HEK293 (cell line): Measurements from ENCODE around the gene PFKL.

Experiments
- CTCF ChIA-PET: fragments of 350-600 bp; formaldehyde crosslinking; extraction: SDS; loops from one replicate; lab custom pipeline; 2021; ENCODE audit warnings: antibody characterized with exemption; lab: Yijun Ruan, JAX
- POLR2A ChIA-PET: fragments of 300-600 bp; formaldehyde crosslinking; extraction: SDS; loops from one replicate; lab custom pipeline; 2020; ENCODE audit warnings: antibody characterized with exemption, inconsistent platforms; lab: Yijun Ruan, JAX
- H3K27ac ChIP-seq: fragments of 200-500 bp; sonication (Bioruptor generic); 2 replicates; pipeline ENCODE4 v1.5.1; 2014; ENCODE audit warnings: low read depth, low read length, control low read depth, inconsistent platforms; ENCODE audit errors: extremely low read depth
- H3K36me3 ChIP-seq, 2 experiments: fragments of 200-500 bp in 1 of 2; sonication (Bioruptor generic) in 1 of 2; 1 replicate in 1 of 2; 2 replicates in 1 of 2; pipeline ENCODE4 v1.5.1; 2014 to 2017; ENCODE audit warnings: inconsistent platforms in 2 of 2, low read length in 2 of 2; ENCODE audit not compliant: control insufficient read depth in 2 of 2, insufficient read depth in 1 of 2
- H3K4me1 ChIP-seq: fragments of 200-500 bp; sonication (Bioruptor generic); 2 replicates; pipeline ENCODE4 v1.5.1; 2014; ENCODE audit warnings: mild to moderate bottlenecking, low read length, inconsistent platforms; ENCODE audit not compliant: control insufficient read depth, insufficient read depth
- H3K4me3 ChIP-seq: 2 replicates; pipeline ENCODE4 v1.5.1; 2011; ENCODE audit warnings: low read depth, mild to moderate bottlenecking, control low read depth, low read length, moderate library complexity
- H3K9me3 ChIP-seq: fragments of 200-500 bp; sonication (Bioruptor generic); 2 replicates; pipeline ENCODE4 v1.5.1; 2014; ENCODE audit warnings: low read depth, low read length, inconsistent platforms; ENCODE audit not compliant: control insufficient read depth, insufficient read depth
- FEZF1 ChIP-seq: fragments of 450-650 bp; formaldehyde crosslinking; IDR thresholded peaks from 2 replicates; pipeline ENCODE4 v1.5.1; 2016; ENCODE audit warnings: missing biosample characterization, missing genetic modification characterization
- GLIS2 ChIP-seq: fragments of 450-650 bp; formaldehyde crosslinking; IDR thresholded peaks from 2 replicates; pipeline ENCODE4 v1.5.1; 2016; ENCODE audit warnings: missing biosample characterization, missing genetic modification characterization
- OSR2 ChIP-seq: fragments of 450-650 bp; formaldehyde crosslinking; IDR thresholded peaks from 2 replicates; pipeline ENCODE4 v1.5.1; 2016; ENCODE audit warnings: missing biosample characterization, missing genetic modification characterization
- PRDM10 ChIP-seq: fragments of 450-650 bp; formaldehyde crosslinking; IDR thresholded peaks from 2 replicates; pipeline ENCODE4 v1.5.1; 2016; ENCODE audit warnings: missing biosample characterization, missing genetic modification characterization
- YY1 ChIP-seq: fragments of 450-650 bp; formaldehyde crosslinking; IDR thresholded peaks from 2 replicates; pipeline ENCODE4 v1.5.1; 2018; ENCODE audit warnings: missing biosample characterization, missing genetic modification characterization
- ZNF169 ChIP-seq: fragments of 450-650 bp; formaldehyde crosslinking; IDR thresholded peaks from 2 replicates; pipeline ENCODE4 v1.5.1; 2016; ENCODE audit warnings: missing biosample characterization, missing genetic modification characterization
- ZNF37A ChIP-seq: fragments of 450-650 bp; IDR thresholded peaks from 2 replicates; pipeline ENCODE4 v1.5.1; 2018; ENCODE audit warnings: missing biosample characterization, missing genetic modification characterization
- ZNF398 ChIP-seq: fragments of 450-650 bp; formaldehyde crosslinking; IDR thresholded peaks from 2 replicates; pipeline ENCODE4 v1.5.1; 2017; ENCODE audit warnings: missing biosample characterization, missing genetic modification characterization
- ZNF433 ChIP-seq: fragments of 450-650 bp; formaldehyde crosslinking; IDR thresholded peaks from 2 replicates; pipeline ENCODE4 v1.5.1; 2016; ENCODE audit warnings: missing biosample characterization, missing genetic modification characterization, low read depth
- ZNF521 ChIP-seq: fragments of 450-650 bp; formaldehyde crosslinking; IDR thresholded peaks from 2 replicates; pipeline ENCODE4 v1.5.1; 2017; ENCODE audit warnings: missing biosample characterization, mild to moderate bottlenecking, missing genetic modification characterization
- ZNF626 ChIP-seq: fragments of 450-650 bp; sonication (Bioruptor Pico); formaldehyde crosslinking; IDR thresholded peaks from 2 replicates; pipeline ENCODE4 v1.5.1; 2018; ENCODE audit warnings: missing biosample characterization, missing genetic modification characterization, inconsistent platforms
- ZNF707 ChIP-seq: fragments of 450-650 bp; formaldehyde crosslinking; IDR thresholded peaks from 2 replicates; pipeline ENCODE4 v1.5.1; 2016; ENCODE audit warnings: missing biosample characterization, missing genetic modification characterization
- TF ChIP-seq, protein P1 (sequence below): fragments of 450-650 bp; formaldehyde crosslinking; IDR thresholded peaks from 2 replicates; pipeline ENCODE4 v1.5.1; 2016; ENCODE audit warnings: missing biosample characterization, missing genetic modification characterization
- TF ChIP-seq, protein P2 (sequence below): fragments of 450-650 bp; formaldehyde crosslinking; IDR thresholded peaks from 2 replicates; pipeline ENCODE4 v1.5.1; 2016; ENCODE audit warnings: missing biosample characterization, missing genetic modification characterization
- TF ChIP-seq, protein P3 (sequence below): fragments of 450-650 bp; formaldehyde crosslinking; IDR thresholded peaks from 2 replicates; pipeline ENCODE4 v1.5.1; 2016; ENCODE audit warnings: missing biosample characterization, missing genetic modification characterization

The PFKL gene

DNA sequence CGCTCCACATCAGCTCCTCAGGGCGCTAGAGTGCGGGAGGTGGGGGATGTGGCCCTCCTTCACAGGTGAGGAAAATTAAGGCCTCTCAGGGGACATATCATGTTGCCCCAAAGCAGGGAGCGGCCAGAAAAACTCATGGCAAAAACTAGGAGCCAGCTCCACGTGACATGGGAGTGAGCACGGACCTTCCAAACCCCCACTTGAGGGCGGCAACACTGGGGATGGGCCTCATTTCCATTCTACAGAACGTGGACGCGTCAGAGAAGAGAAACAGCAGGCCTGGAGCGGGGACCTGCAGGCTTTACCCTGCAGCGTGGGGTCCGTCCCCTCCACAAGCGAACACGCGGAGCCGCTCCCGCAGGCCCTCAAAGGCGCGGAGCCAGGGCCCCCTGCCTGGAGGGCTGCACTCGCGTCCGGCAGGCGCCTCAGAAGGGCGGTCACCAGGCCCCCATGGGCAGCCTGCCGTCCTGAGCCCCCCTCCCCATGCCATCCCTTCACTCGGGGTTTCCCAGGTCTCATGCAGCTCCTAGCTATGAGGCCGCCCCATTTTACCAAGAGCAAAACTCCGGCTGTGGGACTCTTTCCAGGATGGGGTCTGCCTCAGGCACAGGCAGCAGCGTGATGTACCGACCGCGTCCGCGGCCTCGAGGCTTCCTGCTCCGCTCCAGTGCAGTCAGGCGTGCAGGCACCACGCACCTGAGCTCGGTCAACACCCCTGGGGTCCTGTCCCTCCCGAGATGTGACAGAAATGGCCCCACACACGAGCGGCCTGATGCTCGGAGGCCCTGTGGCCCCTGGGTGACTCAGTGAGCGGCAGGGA, 33.9 kb downstream of the PFKL start (continued):
- TF ChIP-seq, protein P1, sequence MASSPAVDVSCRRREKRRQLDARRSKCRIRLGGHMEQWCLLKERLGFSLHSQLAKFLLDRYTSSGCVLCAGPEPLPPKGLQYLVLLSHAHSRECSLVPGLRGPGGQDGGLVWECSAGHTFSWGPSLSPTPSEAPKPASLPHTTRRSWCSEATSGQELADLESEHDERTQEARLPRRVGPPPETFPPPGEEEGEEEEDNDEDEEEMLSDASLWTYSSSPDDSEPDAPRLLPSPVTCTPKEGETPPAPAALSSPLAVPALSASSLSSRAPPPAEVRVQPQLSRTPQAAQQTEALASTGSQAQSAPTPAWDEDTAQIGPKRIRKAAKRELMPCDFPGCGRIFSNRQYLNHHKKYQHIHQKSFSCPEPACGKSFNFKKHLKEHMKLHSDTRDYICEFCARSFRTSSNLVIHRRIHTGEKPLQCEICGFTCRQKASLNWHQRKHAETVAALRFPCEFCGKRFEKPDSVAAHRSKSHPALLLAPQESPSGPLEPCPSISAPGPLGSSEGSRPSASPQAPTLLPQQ (tag by site-specific recombination) = no peak
- TF ChIP-seq ZNF398 (tag by site-specific recombination) (no peak), ZNF626 (tag by site-specific recombination) (no peak), FEZF1 (tag by site-specific recombination) (no peak), GLIS2 (tag by site-specific recombination) (no peak)
- TF ChIP-seq, protein P2, sequence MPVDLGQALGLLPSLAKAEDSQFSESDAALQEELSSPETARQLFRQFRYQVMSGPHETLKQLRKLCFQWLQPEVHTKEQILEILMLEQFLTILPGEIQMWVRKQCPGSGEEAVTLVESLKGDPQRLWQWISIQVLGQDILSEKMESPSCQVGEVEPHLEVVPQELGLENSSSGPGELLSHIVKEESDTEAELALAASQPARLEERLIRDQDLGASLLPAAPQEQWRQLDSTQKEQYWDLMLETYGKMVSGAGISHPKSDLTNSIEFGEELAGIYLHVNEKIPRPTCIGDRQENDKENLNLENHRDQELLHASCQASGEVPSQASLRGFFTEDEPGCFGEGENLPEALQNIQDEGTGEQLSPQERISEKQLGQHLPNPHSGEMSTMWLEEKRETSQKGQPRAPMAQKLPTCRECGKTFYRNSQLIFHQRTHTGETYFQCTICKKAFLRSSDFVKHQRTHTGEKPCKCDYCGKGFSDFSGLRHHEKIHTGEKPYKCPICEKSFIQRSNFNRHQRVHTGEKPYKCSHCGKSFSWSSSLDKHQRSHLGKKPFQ (tag by site-specific recombination) = no peak

GRCh38 chr21:44334329-44335030, 34.6 kb downstream of the PFKL start:
- H3K27ac ChIP-seq = no peak overlapping the region
- TF ChIP-seq ZNF169 (tag by site-specific recombination) (no peak), ZNF433 (tag by site-specific recombination) (no peak), OSR2 (tag by site-specific recombination) (no peak), FEZF1 (tag by site-specific recombination) (no peak)
- TF ChIP-seq, protein P2 (tag by site-specific recombination) = no peak
- ChIA-PET POLR2A (interaction anchor here (1.1 kb wide), 1 partner anchor 31 kb away, joined by 3 read pairs; no protein-coding TSS in a partner anchor), CTCF (interaction anchor here (0.9 kb wide), 1 partner anchor 30 kb away, joined by 3 read pairs; no protein-coding TSS in a partner anchor)
- H3K9me3 ChIP-seq = no peaks in the 10 kb centered on the region
- H3K4me3 ChIP-seq = no peak overlapping the region
- peaks cover 6% of the 10 kb centered on the region; the same call in 1 of the 2 replicates for H3K4me1 ChIP-seq
- H3K36me3 ChIP-seq = peaks cover 0 to 4% of the 10 kb centered on the region in 2 experiments; a peak in 1 of 3 replicates

DNA sequence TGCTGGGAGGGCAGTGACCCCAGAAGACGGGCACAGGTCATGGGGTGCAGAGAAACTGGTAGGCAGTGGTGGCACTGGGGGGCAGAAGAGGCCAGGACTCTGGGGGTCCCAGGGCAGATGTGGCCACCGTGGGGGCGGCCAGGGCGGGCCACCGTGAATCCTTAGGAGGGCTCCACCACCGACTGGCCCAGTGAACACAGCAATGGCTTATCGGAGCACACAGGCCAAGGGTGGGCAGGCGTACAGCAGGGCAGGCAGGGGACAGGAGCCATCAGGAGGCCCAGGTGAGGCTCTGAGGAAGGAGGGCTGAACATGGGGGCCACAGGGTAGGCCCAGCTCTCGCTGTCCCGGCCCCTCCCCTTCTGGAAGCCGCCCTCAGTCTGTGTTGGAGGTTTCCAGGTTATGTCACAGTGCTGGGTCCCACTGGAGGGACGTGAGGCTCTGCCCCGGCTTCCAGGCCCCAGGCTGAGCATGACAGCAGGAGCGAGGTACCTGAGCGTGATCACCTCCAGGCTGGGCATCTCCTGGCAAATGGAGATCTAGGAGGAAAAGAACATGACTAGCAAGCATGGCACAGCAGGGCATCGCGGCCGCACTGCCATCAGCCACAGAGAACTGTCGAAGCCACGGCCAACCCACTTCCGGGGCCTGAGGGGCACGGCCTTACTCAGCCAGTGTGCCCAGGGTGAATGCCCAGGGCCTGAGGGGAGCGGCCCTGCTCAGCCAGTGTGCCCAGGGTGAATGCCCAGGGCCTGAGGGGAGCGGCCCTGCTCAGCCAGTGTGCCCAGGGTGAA, 35.6 kb downstream of the PFKL start:
- no peak overlapping the region for H3K27ac ChIP-seq
- peaks cover 0 to 4% of the 10 kb centered on the region in 2 experiments; a peak in 1 of 3 replicates for H3K36me3 ChIP-seq
- peaks cover 9% of the 10 kb centered on the region for H3K4me1 ChIP-seq
- no peak overlapping the region for H3K4me3 ChIP-seq
- CTCF ChIA-PET = interaction anchor here (0.6 to 0.9 kb wide), 2 partner anchors 31 to 36 kb away, joined by 3 to 6 read pairs; no protein-coding TSS in a partner anchor
- POLR2A ChIA-PET = no interaction called here
- H3K9me3 ChIP-seq = no peaks in the 10 kb centered on the region
- TF ChIP-seq ZNF37A (tag by site-specific recombination) (no peak), YY1 (no peak), ZNF521 (tag by site-specific recombination) (no peak), ZNF707 (tag by site-specific recombination) (no peak), PRDM10 (tag by site-specific recombination) (no peak)
- TF ChIP-seq, protein P3, sequence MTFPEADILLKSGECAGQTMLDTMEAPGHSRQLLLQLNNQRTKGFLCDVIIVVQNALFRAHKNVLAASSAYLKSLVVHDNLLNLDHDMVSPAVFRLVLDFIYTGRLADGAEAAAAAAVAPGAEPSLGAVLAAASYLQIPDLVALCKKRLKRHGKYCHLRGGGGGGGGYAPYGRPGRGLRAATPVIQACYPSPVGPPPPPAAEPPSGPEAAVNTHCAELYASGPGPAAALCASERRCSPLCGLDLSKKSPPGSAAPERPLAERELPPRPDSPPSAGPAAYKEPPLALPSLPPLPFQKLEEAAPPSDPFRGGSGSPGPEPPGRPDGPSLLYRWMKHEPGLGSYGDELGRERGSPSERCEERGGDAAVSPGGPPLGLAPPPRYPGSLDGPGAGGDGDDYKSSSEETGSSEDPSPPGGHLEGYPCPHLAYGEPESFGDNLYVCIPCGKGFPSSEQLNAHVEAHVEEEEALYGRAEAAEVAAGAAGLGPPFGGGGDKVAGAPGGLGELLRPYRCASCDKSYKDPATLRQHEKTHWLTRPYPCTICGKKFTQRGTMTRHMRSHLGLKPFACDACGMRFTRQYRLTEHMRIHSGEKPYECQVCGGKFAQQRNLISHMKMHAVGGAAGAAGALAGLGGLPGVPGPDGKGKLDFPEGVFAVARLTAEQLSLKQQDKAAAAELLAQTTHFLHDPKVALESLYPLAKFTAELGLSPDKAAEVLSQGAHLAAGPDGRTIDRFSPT (tag by site-specific recombination) = no peak
